ENCODE results near the gene CCDC187.

The CCDC187 gene

DNA sequence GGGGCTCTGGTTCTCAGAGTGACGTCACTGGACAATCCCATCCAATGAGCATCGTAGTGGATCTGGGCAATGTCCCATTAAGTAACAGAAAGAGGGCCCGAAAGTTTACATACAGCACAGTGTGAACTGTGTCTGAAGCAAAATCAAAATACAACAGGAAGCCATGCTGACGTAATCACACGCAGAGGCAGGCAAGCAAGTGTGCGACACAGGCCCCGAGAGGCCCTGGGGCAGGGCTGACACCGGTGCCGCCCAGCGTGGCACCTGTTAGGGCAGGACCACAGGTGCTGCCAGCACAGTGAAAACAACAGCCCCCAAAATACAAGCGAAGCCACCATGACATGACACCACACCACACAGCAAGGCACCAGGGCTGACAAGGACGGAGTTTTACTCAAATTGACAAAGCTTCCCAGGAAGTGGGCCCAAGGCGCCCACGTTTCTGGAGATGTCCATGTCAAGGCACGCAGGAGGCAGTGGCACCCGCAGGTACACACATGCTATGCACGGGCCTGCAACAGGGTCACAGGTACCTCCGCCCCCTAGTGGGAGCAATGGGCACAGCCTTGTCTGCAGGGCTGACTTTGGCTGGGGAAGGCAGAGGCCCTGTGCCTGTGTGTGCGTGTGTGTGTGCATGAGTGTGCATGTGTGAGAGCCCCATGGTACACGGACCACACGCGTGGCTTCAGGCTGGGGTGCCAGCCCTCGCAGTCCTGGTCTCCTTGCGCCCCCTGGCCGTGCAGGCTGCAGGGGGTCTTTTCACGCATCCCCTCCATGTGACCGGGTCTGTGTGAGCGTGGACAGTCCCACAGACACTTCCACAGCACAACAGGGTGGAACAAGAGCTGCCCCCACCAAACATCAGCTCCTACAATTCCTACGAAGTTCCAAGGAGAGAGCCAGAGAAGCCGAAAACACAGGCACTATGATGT is 77.9 kb downstream of the CCDC187 start:
- DNase-seq (ENCODE audit: low read depth) = peak; percentile 69

DNA sequence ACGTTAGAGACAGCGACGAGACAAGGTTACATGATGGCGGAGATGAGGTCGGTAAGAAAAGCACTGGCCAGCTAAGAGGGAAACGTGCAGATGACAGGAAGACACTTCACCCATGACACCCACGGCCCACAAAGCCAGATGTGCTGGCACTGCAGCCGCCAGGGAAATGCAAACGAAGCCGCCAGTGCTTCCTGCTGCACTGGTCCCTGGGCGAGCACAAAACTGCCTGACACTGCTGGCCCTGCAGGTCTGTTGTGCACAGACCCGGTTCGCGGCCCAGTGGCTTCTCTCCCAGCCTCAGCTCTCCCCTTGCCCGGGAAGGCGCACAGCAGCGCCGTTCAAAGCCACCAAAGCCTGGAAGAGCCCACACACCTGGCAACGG is 78.5 kb downstream of the CCDC187 start:
- DNase-seq (ENCODE audit: low read depth) = no peak

DNA sequence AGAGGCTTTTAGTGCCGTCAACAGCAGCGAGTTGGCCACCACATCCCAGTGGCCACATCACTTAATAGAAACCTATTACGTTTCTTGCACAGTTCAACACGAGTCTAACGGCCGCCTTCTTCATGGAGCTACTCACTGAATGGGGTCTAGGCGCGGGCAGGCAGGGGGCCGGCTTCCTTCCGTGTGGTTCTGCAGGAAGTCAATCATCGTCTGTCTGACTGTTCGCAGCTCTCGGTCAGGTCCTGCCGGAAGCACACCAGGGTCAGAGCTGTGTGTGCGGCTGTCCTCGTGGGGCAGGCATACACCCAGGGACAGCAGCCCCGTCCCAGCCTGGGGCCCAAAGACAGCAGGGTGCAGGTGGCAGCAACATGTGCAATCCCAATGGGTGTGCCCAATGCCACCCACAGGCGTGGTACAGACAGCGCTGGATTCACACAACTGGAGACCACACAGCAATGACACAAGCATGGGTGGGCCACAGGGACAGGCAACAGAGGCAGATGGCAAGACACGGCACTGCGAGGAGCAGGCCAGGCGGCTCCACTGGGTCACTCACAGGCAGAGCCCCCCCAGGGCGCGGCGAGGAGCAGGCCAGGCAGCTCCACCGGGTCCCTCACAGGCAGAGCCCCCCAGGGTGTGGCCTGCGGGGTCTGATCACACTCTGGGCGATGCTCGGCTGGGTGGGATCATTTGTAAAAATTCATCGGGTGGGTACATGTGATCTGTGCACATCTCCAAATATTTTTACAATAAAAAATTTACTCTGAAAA is 79.8 kb downstream of the CCDC187 start:
- DNase-seq (ENCODE audit: low read depth) = no peak

DNA sequence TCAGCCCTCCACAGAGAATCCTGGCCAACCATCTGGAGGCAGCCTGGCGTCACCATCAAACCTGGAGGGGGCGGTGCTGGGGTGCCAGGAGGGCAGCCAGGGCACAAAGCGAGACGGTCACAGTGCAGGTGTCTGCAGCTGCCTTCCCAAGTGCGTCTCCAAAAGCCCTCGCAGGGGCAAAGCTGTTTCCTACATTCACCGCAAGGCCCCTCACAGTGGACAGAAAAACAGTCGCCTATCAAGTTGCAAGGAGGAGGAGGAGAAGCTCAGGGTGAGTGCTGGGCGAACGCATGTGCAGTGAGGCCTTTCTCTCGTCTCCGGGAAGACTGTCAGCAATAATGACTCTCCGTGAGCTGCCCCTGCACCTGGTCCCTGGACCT is 81.0 kb downstream of the CCDC187 start:
- DNase-seq (ENCODE audit: low read depth) = no peak

DNA sequence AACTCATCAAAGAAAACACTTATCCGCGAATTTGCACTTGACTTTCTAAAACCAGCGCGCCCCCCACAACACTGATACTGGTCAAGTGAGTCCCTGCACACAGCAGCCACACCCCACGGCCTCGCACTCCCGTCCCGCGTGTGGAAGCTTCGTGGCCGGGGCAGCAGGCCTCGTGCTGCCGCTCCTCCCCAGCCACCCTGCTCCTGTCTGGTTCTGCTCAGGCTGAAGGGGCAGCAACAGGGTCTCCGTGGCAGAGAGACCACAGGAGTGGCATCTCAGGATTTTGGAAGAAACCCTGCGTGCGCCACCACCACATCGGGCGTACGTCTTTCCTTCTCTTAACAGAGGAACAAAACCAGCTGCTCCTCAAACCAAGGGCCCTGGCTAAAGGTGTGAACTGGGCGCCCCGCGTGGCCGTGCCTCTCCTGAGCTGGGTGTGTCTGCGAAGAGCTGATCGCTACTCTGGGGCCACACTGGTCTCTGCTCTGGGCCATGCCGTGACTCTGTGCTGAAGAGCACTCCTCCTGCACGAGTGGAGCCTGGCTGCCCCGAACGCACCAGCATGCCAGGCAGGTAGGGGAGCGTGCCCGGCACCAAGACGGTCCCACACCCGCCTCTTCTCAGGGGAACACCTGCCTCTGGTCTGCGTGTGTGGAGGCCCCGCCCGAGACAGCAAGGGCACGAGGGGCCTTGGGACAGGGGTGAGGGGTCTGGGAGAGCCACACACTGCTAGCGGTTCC is 81.6 kb downstream of the CCDC187 start:
- no peak for DNase-seq (ENCODE audit: low read depth)

DNA sequence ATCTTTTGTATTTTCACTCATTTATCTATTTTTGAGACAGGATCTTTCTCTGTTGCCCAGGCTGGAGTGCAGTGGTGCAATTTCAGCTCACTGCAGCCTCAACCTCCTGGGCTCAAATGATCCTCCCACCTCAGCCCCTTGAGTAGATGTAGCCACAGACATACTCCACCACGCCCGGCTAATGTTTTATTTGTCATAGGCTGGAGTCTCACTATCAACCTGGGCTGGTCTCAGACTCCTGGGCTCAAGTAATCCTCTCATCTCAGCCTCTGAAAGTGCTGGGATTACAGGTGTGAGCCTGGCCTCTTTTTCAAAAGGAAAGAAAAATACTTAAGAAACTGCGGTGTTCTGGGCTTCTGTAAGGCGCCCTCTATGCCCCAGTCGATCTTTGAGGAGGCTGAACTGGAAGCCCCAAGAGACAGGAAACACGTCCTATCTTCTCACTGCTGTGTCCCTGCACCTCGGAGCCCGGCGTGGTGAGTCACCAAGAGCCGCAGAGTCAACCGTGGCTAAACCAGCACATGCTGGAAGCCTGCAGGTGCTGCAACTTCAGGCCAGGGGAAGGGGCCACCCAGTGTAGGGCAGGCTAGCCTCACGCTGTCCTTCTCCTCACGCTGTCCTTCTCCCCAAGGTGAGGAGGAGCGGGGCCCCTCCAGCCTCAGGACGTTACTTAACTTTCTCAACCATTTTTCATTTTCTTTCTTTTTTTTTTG is 83.7 kb downstream of the CCDC187 start:
- DNase-seq (ENCODE audit: low read depth) = peak; percentile 90

DNA sequence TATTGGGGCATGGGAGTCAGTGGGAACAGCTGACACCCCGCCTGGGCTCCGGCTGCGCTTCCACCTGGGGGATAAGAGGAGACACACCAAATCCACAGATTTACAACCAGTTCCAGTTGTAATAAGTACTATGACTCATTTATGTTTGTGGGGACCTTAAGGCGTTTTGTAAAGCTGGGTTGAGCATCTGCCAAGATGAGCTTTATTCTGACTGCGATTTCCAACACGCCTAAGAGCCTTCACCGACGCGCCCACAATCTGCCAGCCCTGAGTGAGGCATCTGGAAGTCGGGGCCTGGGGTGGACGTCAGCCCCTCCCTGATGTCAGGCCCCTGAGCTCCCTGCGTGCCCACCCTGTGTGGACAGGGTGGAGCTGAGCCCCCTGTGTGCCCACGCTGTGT is 84.6 kb downstream of the CCDC187 start:
- DNase-seq (ENCODE audit: low read depth) = peak; percentile 67

DNA sequence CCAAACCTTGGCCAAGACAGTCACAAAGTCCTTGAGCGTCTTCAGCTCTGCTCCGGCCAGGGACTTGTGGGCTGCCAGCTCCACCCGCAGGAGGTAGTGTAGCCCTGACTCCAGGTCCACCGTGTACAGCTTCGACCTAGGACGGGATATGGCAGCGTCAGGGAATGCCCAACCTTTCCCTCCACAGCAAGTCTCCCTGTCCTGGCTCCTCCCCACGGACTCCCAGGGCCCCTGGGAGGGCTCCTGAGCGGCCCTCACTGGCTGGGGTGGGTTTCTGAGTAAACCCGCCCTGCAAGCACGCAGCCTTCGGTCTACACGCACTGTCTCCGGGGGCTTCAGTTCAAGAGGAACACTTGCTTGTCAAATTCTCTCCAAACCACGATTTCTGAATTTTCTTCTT is 85.2 kb downstream of the CCDC187 start:
- no peak for DNase-seq (ENCODE audit: low read depth)

DNA sequence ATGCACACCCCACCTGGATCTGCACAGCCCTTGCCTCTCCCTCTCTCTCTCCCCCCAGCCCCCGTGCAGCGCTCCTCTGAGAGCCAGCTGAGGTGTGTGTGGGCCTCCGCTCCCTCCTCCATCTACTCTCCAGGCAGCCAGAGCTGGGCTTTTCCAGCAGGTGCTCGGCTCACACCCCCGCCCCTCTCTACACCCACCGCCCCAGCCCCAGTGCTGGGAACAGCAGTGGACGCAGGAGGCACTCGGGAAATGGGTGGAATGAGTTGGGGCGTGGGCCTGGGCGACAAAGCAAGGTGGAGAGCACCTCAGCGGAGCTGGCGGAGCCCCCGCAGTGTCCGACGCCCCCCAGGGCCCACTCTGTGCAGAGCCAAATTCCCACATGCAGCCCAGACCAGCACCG is 85.6 kb downstream of the CCDC187 start:
- DNase-seq (ENCODE audit: low read depth) = no peak

DNA sequence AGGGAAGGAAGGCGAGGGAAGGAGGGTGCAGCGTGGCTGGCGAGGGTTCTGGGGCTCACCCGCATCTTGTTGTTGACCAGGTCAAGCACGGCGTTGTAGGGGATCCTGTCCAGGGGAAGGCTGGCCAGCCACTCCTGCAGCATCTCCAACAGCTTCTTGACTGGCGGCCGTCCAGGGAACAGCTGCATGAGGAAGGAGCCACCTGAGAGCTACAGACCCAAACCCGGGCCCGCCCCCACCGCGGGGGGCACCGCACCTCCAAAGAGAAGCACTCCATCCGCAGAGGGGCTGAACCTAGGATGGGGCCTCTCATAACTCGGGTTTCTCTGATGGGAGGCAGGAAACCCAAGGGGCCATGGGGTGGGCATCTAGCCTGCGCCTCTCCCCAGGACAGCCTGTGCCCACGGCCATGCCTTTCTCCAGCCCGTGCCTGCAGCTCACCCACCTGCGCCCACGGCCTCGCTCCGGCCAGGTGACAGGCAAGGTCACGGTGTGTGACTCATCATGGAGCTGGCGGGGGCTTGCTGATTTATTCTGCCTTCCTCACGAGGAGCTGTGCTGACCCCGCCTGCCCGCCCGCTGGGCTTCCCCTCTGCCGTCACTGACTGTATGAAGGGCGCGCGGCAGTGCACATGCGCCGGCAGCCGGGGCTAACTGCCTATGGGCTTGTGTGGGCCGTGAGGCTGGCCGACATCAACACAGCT is 87.2 kb downstream of the CCDC187 start:
- no peak for DNase-seq (ENCODE audit: low read depth)

DNA sequence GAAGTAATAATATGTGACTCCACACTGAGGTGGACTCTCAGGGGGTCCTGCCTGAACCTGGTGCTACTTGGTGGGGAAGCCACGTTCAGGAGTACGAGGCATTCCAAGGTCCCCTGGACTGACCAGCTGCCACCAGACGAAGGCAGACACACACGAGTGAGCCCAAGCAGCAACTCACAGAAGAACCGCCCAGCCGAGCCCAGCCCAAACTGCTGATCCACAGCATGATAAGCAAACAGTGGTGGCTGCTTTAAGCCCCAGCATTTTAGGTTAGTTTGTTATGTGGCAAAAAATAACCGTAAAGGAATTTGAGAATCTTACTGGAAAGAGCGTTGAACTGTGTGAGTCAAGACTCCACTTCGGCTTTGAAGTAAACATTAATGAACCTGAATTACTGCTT is 90.2 kb downstream of the CCDC187 start:
- DNase-seq (ENCODE audit: low read depth) = no peak

DNA sequence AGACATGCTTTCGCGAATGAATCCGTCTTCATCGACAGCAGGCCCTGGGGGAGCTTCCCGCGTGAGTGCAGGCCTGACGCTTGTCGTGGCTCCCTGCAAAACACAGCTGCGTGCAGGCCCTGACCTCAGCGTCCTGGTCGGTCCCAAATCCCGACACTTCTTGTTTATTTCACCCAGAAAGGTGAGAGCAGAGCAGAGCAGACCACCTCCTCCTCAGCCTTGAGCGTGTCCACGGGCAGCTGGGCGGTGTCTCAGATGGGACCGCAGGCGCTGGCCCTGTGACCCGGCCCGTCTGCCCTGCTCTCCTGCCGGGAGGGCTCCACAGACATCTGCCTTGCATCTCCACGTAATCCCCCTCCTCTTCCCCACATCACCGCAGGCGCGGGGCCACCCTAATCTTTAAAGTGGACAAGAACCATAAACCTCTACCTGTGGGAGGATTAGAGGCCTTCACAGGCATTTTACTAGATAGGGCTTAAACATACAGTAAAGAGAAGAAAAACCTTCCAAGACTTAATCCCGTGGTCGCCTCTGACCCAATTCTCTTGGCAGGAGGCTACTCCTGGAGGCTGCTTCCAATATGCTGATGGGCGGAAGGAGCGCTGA is 91.4 kb downstream of the CCDC187 start:
- DNase-seq (ENCODE audit: low read depth) = no peak

DNA sequence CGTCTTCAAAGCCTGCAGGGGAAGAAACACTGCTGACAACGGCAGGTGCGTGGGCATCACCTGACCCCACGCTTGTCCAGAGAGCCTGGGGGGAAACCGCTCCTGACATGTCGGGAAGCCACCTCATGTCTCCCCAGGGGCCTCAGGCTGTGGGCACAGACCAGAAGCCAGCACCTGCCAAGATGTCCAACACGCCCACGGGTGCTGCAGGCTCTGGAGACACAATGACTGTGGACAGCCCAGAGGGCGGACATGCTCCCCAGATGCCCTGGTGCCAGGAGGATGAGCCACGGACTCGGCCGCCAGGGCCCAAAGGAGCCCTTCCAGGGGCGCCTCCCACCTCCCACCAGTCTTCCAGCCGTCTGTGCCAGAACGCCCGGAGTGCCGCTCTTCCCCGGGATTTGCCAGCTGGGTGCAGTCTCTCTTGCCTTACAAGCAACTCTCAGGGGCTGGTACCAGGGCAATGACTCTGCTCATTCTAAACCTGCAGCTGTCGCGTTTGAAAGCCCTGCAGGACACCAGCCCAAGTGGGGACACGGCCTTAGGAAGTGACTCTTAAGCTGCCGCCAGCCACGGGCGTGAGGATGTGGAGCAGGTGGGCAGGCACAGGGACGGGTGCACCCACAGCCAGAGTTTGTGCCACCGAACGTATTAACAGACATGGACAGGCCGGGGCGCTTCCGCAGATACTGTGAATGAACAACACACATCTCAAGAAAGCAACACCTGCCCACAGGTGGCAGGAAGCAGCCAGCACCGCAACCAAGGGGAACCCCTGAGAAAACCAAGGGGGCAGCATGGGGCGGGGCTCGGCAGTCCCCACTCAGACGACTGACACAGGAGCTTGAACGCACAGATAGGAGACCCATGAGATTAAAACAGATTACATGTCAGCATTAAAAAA is 92.2 kb downstream of the CCDC187 start:
- no peak for DNase-seq (ENCODE audit: low read depth)

DNA sequence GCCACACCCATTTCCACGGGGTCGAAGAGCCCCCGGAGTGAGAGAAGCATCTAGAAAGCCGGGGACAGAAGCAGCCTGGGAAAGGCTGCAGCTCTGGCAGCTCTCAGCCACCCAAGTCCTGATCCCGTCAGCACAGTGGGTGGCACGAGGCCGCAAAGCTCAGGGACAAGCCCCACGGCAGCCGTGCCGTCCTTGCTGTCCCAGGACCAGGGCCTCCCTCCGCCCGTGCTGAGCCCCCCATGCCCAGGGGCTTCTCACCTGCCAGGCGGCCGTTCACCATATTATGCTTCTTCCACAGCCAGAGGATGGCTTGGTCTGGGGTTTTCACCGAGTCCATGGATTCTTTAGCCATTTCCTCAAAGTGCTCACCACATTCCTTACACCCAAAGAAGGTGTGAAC is 92.9 kb downstream of the CCDC187 start:
- DNase-seq (ENCODE audit: low read depth) = no peak

DNA sequence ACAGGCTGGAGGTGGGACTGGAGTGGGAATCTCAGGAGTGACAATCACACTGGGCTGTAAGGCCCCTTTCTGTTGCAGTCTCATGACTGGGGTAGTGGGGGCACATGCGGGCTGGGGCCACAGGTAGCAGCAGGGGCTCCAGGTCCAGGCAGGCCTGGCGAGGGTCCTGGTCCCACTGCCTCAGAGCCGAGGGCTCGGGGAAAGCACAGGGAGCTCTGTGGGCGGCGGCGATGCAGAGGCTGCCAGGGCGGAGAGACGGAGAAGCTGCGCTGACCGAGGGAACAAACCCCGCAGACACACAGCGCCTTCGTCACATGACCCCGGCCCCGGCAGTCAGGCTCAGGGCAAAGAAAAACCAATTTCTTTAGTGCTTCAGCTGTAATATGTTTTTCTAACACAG is 93.6 kb downstream of the CCDC187 start:
- DNase-seq (ENCODE audit: low read depth) = no peak

DNA sequence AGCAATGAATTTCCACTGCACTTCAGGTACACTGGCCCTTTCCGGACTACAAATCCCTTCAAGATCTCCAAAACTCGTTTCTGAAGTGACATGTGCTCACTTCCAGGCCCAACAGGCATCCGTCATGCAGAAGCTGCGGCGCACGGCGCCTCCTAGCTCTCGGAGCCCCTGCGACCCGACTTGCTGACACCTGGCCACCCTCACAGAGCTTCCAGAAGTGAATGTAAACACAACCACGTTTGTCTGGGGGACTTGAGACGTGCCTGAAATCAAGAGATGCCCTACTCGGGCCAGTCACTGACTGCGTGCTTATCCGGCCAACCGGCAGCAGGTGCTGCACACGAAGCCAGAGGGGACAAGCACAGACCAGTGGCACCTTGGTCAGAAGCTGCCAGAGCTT is 94.1 kb downstream of the CCDC187 start:
- DNase-seq (ENCODE audit: low read depth) = no peak

DNA sequence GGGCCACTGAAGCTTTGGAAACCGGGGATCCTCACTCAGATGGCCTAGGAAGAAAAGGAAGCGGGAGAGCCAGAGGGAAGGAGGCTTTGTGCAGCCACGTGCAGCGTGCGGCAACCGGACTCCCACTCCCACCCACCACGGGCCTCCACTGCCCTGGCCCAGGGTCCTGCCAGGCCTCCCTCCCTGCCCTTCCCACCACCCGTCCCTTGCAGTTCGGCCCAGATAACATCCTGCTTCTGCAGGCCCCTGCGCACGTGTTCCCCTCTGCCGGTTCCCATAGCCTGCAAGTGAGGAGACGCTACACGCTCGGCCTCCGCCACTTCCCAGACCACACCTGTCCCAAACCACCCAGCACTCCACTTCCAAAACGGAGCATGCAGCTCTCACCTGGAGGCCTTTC is 94.7 kb downstream of the CCDC187 start:
- DNase-seq (ENCODE audit: low read depth) = no peak

DNA sequence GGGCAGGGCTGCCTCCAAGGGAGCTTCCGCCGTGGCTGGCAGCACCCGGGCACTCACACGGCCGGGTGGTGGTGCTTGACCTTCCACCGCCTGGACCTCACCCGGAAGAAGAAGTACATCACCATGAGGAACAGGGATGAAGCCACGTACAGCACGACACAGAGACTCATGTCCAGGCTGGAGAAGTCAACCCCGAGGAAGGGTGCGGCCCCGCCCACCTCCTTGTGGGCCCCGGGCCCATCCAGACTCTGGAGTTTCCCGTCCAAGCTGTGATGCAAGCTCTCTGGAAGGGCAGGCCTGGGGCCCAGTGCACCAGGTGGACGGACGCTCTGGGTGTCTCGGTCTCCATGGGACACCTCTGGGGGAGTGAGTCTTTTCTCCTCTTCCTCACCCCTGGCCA is 95.2 kb downstream of the CCDC187 start:
- DNase-seq (ENCODE audit: low read depth) = no peak

DNA sequence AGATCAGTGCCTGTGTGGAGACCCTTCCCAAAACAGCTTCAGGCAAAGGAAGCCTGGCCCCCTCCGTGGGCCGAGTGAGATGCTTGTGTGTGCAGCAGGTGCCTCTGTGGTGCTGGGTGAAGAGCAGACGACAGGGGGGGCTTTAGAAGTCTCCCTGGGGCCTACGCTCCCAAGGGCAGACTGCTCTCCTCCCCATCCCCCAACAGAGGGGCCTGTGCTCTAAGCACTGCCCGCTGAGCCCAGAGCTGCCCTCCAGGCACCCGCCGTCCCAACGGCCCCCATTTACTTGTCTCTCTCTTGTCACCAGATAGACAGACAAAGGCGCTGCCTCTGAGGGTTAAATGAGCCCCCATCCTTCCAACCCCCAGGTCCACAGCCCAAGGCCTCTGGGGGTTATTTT is 96.3 kb downstream of the CCDC187 start:
- no peak for DNase-seq (ENCODE audit: low read depth)

All from ELR (cell line).